Activated CD4-positive, alpha-beta T cell treated with anti-CD3 and anti-CD28 coated beads for 36 hours (primary cell): Measurements from ENCODE around the gene PRDM16. TPM values are rescaled to one million over a fixed set of nuclear protein-coding genes. Genes with fewer than 3 reads are reported as not detected.

Experiments
- ATAC-seq: fragments of 200-7000 bp; cut with Tn5 transposase; one replicate; pipeline ENCODE4 v1.10.0; 2021; ENCODE audit warnings: mild to moderate bottlenecking, moderate library complexity
- CTCF ChIA-PET: fragments of 350-600 bp; sonication (Branson Sonifier 250); formaldehyde crosslinking; loops from one replicate; lab custom pipeline; 2021; ENCODE audit warnings: antibody characterized with exemption; lab: Charles Lee
- POLR2A ChIA-PET: fragments of 350-600 bp; sonication (Branson Sonifier 250); formaldehyde crosslinking; loops from one replicate; lab custom pipeline; 2021; ENCODE audit warnings: antibody characterized with exemption, inconsistent platforms; lab: Charles Lee
- DNase-seq: peaks from one replicate; pipeline ENCODE4 v3.0.0-alpha.2; 2020
- H3K27ac Mint-ChIP-seq: one replicate; pipeline ENCODE4 v1.8.0; 2021; ENCODE audit warnings: mixed read lengths
- H3K27me3 Mint-ChIP-seq: one replicate; pipeline ENCODE4 v1.8.0; 2021; ENCODE audit warnings: mixed read lengths
- H3K36me3 Mint-ChIP-seq: one replicate; pipeline ENCODE4 v1.8.0; 2021; ENCODE audit warnings: low read depth, mixed read lengths
- H3K4me1 Mint-ChIP-seq: one replicate; pipeline ENCODE4 v1.8.0; 2021; ENCODE audit warnings: mixed read lengths
- H3K4me3 Mint-ChIP-seq: one replicate; pipeline ENCODE4 v1.8.0; 2021; ENCODE audit warnings: mild to moderate bottlenecking, moderate library complexity, mixed read lengths
- H3K9me3 Mint-ChIP-seq: one replicate; pipeline ENCODE4 v1.8.0; 2021; ENCODE audit warnings: low read depth, mixed read lengths
- intact Hi-C, 2 experiments: fragments of 100-400 bp; cut with DNase I in 1 of 2; cut with micrococcal nuclease in 1 of 2; formaldehyde crosslinking; loops; one replicate each; pipeline versions ENCODE4 v1.14.2 to v1.15.1; 2022 to 2024; cut with DNase I, micrococcal nuclease
- total RNA-seq, 2 experiments: library from RNA; stranded (reverse); gene quantifications; one replicate each; pipeline ENCODE4 v1.2.3, GENCODE V29; 2021

The PRDM16 gene
- total RNA-seq, 2 experiments from 2014 or later: 0.32 TPM; not detected in 1

DNA sequence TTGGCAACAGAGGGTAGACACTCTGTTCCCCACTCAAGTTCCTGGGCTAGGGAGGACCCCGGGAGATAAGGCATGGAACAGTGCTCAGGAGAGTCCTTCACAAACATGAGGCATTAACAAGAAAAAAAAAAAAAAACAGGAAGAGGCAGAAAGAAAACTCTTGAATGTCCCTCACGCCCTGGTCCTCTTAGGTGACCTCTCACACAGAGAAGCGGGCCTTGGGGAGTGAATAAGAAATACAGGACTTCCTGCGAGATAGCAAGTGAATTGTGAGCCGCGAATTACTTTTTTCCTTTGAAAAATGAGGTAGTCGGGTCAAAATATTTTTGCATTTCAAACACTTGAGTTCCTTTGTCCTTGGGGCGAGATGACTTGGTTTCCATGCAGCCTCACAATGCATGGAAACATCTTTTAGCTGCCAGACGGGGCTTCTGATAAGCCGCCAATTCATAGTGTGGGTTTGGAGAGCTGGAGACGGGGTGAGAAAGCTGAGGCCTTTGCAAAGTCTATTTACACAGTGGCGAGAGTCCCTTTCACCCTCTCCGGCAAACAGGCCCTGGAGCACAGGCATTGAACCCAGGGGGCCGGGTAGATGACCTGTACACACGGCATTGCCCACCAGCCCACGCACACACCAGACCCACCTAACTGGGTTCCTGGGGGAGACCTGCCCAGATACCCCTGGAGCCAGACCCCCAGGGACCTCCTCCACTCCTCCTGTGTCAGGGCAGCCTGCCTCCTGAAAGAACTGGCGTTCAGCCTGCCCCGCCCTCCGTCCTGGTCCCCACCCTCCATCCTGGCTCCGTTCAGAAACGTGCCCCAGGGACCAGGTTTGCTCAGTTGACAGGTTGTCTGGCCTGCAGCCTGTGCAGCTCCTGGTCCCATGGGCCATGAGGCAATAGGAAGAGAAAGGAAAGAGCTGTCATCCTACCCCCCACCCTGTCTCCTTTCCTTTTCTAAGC, 192.3 kb downstream of the PRDM16 start:
- Mint-ChIP-seq H3K36me3 (no peaks in the 10 kb centered on the region), H3K9me3 (peaks cover 3% of the 10 kb centered on the region), H3K4me1 (no peaks in the 10 kb centered on the region), H3K27me3 (peaks cover 2% of the 10 kb centered on the region), H3K27ac (no peak overlapping the region), H3K4me3 (no peak overlapping the region)
- ChIA-PET CTCF (no interaction called here), POLR2A (no interaction called here)
- intact Hi-C loops: no loop called here
- DNase-seq (no peak), ATAC-seq (no peak)

DNA sequence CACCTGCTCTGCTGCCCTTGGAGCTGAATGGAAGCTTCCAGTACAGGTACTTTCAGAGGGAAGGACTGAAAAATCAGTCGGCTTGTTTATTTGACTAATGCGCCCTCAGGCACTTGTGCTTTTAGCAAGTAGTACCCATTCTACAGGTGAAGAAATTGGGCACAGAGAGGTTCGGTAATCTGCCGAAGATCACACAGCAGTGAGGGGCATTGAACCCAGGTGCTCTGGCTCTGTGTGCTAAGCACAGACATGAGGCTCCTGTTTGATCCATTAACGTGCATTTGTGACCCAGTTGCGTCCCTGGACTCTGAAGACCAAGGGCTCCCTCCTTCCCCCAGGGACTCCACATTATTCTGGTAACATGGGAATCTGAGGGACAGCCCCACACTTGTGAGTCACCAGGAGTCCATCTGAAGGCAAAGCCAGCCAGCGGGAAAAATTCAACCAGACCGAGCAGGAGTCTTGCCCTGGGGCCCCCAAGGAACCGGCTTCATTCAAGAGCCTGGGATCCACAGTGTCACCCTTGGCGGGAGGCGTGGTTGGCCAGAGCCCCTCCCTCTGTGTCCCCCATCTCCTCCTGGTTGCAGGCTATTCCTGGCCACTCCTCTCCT, 193.1 kb downstream of the PRDM16 start:
- Mint-ChIP-seq H3K36me3 (no peaks in the 10 kb centered on the region), H3K4me1 (no peaks in the 10 kb centered on the region), H3K9me3 (peaks cover 3% of the 10 kb centered on the region), H3K4me3 (no peak overlapping the region), H3K27ac (no peak overlapping the region), H3K27me3 (peaks cover 2% of the 10 kb centered on the region)
- ChIA-PET CTCF (no interaction called here), POLR2A (no interaction called here)
- intact Hi-C loops: no loop called here
- no peak for DNase-seq
- no peak for ATAC-seq

DNA sequence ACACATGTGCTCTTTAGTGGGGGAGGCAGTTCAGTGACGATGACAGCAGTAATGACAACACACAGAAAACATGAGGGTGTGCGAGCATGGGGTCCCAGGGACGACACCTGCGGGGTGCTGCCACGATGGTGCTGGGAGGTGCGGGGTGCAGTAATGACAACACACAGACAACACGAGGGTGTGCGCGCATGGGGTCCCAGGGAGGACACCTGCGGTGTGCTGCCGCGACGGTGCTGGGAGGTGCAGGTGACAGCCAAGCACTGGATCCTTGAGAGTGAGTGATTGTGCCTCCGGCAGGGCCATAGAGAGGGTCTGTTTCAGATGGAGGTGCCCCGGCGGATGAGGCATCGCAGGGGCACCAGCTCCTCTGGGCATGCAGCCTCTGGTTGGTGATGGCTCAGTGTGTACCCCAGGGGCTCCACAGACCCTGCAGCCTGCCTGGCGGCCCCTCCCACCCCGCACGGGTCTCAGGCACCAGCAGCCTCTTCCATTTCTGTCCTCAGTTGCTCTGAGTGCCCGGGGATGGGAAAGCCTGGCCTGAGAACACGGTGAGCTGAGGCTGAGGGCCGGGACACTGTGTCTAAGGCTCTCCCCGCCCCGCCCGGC, 193.8 kb downstream of the PRDM16 start:
- Mint-ChIP-seq H3K27me3 (peaks cover 2% of the 10 kb centered on the region), H3K36me3 (no peaks in the 10 kb centered on the region), H3K4me1 (no peaks in the 10 kb centered on the region), H3K27ac (no peak overlapping the region), H3K4me3 (no peak overlapping the region), H3K9me3 (peaks cover 3% of the 10 kb centered on the region)
- intact Hi-C loops: no loop called here
- ATAC-seq (no peak), DNase-seq (no peak)
- POLR2A ChIA-PET: no interaction called here
- CTCF ChIA-PET: no interaction called here

DNA sequence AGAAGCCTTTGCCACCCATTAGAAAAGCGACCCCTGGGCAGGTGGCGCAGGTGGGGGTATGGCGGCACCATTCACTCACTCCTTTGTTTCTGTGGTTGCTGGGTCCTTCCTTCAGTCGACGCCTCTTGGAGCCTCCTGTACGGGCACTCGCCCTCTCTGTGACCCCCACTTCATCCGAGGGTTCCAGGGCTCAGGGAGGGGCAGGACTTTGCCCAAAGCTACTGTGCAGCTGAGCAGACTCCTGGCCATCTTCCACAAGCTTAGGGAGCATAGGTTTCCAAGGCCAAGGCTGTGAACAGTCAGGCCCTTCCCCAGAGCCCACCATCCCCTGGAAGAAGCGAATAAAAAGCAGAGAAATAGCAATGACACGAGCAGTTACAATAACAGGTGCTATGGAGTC, 194.8 kb downstream of the PRDM16 start:
- no peak for ATAC-seq
- no peak overlapping the region for H3K4me3 Mint-ChIP-seq
- ChIA-PET POLR2A (no interaction called here), CTCF (no interaction called here)
- H3K27ac Mint-ChIP-seq: no peak overlapping the region
- no peak for DNase-seq
- H3K36me3 Mint-ChIP-seq: no peaks in the 10 kb centered on the region
- intact Hi-C loops: no loop called here
- no peaks in the 10 kb centered on the region for H3K4me1 Mint-ChIP-seq
- peaks cover 3% of the 10 kb centered on the region for H3K9me3 Mint-ChIP-seq
- H3K27me3 Mint-ChIP-seq: peaks cover 2% of the 10 kb centered on the region

DNA sequence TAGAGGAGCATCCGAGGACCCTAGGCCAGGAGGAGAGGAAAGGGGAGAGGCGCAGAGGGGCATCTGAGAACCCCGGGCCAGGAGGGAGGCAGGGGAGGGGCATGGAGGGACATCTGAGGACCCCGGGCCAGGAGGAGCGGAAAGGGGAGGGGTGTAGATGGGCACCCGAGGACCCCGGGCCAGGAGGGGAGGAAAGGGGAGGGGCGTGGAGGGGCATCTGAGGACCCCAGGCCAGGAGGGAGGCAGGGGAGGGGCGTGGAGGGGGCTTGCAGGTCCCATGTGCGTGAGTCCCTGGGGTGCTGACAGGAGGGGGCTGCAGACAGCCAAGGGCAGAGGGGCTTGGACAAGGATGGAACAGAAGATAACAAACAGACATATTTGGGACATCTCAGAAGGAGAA, 195.5 kb downstream of the PRDM16 start:
- ChIA-PET POLR2A (no interaction called here), CTCF (no interaction called here)
- ATAC-seq: no peak
- Mint-ChIP-seq H3K4me3 (no peak overlapping the region), H3K4me1 (no peaks in the 10 kb centered on the region), H3K27me3 (peaks cover 2% of the 10 kb centered on the region), H3K9me3 (peaks cover 3% of the 10 kb centered on the region), H3K27ac (no peak overlapping the region), H3K36me3 (no peaks in the 10 kb centered on the region)
- DNase-seq: no peak
- intact Hi-C loops: no loop called here

DNA sequence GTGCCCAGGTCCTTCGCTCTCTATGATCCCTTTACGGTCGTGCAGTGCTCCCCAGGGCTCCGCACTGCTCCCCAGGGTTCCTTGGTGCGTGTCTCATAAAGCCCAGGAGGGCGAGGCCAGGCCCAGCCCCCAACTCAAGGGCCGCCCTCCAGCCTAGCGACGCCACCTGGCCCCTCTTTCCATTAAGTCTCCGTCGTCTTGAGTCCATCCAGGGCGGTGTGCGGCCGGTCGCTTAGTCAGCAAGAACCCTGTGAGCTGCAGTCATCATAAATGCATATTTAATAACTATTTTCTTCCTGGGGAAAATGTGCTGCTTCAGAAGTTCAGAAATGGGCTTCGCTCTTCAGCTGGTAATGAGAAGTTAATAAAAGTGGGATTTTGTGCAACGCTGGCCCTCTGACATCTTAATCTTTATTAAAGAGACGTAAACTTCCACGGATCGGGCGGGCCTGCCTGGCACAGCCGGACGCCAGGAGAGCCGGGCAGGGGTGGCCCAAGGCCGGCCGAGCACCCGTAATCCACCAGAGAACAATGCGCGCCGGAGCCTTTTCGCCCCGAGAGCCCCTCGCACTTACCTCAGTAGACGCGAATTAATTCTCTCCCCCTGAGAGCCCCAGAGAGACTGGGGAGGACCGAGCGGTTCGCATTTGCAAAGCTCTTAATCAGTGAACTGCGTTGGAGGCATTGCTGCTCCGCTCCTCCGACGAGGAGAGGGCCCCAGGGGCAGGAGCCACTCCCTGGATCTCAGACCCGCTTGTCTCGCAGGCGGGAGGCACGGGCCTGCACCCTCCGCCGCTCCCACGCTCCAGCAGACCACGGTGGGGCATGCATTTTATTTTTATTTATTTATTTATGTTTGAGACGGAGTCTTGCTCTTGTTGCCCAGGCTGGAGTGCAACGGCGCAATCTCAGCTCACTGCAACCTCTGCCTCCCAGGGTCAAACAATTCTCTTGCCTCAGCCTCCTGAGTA, 197.1 kb downstream of the PRDM16 start:
- ATAC-seq (no peak), DNase-seq (no peak)
- Mint-ChIP-seq H3K4me3 (no peak overlapping the region), H3K27me3 (peaks cover 2% of the 10 kb centered on the region), H3K4me1 (no peaks in the 10 kb centered on the region), H3K9me3 (no peaks in the 10 kb centered on the region), H3K27ac (no peak overlapping the region), H3K36me3 (no peaks in the 10 kb centered on the region)
- ChIA-PET CTCF (no interaction called here), POLR2A (no interaction called here)
- intact Hi-C loops: no loop called here

DNA sequence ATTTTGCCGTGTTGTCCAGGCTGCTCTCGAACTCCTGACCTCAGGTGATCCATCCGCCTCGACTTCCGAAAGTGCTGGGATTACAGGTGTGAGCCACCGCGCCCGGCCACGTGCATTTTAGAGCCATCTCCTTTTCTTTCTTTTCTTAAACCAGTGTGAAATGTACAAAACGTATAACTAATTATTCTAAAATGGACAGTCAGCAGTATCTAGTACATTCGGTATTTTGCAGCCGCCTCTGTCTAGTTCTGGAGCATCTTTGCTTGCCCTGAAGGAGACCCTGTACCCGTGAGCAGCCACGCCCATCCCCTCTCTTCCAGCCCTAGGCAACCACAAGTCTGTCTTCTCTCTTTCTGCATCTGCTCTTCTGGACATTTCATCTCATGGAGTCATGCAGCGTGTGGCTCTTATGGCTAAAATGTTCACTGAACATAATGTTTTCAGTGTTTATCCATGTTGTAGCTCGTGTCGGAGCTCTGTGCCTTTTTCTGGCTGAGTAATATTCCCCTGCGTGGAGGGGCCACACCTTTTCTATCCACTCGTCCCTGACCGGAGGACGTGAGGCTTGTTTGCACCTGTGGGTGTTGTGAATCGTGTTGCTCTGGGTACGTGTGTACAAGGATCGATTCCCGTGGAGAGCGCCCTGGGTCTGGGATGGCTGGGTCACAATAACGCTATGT, 198.0 kb downstream of the PRDM16 start:
- ChIA-PET POLR2A (no interaction called here), CTCF (no interaction called here)
- intact Hi-C loops: no loop called here
- no peaks in the 10 kb centered on the region for H3K4me1 Mint-ChIP-seq
- peaks cover 2% of the 10 kb centered on the region for H3K27me3 Mint-ChIP-seq
- H3K4me3 Mint-ChIP-seq: no peak overlapping the region
- H3K9me3 Mint-ChIP-seq: no peaks in the 10 kb centered on the region
- no peaks in the 10 kb centered on the region for H3K36me3 Mint-ChIP-seq
- ATAC-seq (no peak), DNase-seq (no peak)
- H3K27ac Mint-ChIP-seq: no peak overlapping the region

DNA sequence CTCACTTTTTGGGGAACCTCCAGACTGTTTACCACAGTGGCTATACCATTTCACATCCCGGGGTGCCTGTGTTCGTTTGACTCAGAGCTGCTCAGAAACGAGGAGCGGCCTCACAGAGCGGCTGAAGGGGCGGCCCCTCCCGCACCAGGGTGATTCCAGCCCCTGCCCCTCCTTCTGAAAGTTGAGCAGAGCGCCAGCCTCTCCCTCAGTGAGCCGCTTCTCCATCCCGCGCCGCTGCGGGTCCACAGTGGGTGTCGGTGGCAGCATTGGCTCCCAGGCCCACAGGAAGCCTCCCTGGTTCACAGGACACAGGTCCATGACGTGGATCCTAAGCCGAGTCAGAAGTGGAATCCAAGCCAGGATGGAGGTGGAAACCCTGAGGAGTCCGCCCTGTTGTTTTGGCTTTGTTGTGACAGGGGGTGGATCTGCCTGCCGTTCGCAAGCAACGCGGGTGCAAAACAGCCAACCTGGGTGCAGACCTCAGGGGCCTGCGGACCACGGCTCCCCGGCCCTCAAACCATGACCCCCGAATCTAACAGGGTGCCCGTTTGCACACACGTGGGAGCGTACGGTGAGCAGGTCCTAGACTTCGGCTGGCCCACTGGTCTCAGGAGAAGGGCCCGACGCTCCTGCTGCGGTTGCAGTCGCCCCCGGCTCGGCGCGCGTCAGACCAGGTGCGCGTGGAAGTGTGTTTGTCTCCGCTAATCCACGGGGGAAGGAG, 198.7 kb downstream of the PRDM16 start:
- H3K9me3 Mint-ChIP-seq: no peaks in the 10 kb centered on the region
- H3K36me3 Mint-ChIP-seq: no peaks in the 10 kb centered on the region
- no peak for ATAC-seq

DNA sequence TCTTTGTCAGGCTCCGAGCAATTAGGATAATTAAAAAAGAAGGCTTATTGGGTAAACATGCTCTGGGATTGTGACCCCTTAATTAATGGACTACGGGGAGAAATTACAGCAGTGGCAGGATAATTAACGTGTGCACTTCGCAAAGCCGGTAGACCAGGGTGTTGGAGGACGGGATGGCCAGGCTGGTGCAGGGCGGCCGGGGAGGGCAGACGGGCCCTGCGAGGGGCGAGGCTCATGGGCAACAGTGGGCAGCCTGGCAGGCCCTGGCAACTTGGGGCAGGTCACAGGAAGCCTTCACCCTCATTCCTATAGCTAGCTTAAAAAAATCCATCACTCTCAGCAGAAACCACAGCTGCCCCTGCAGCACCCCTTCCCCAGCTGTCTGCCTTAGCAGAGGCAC, 199.3 kb downstream of the PRDM16 start:
- CTCF ChIA-PET: no interaction called here

More for the DNA sequence above, 198.7 kb downstream of the PRDM16 start:
- Mint-ChIP-seq H3K4me3 (no peak overlapping the region), H3K27ac (no peak overlapping the region), H3K4me1 (no peaks in the 10 kb centered on the region), H3K27me3 (peaks cover 2% of the 10 kb centered on the region)
- CTCF ChIA-PET: no interaction called here
- DNase-seq: no peak
- POLR2A ChIA-PET: no interaction called here
- intact Hi-C loops: no loop called here

DNA sequence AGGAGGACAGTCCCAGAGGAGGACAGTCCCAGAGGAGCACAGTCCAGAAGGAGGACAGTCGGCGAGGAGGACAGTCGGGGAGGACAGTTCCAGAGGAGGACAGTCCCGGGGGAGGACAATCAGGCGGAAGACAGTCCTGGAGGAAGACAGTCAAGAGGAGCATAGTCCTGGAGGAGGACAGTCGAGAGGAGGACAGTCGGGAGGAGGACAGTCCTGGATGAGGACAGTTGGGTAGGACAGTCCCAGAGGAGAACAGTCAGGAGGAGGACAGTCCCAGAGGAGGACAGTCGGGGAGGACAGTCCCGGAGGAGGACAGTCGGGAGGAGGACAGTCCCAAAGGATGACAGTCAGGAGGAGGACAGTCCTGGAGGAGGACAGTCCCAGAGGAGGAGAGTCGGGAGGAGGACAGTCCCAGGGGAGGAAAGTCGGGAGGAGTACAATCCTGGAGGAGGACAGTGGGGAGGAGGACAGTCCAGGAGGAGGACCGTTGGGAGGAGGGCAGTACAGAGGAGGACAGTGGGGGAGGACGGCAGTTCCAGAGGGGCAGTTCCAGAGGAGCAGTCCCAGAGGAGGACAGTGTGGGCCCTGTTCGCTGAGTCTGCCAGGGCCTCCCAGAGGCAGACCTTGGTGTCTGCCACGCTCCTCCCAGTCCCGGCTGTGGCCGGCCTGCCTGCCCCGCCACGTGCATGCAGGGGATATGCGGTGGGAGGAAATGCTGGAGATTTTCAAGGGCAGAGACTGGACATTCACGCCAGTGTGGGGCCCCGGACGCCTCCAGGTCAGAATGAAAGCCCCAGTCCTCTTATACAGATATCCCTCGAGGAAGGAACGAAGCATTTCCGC, 201.6 kb downstream of the PRDM16 start:
- CTCF ChIA-PET: no interaction called here
- H3K9me3 Mint-ChIP-seq: no peaks in the 10 kb centered on the region
- POLR2A ChIA-PET: no interaction called here
- DNase-seq: no peak
- no peak overlapping the region for H3K4me3 Mint-ChIP-seq
- no peaks in the 10 kb centered on the region for H3K36me3 Mint-ChIP-seq
- H3K27me3 Mint-ChIP-seq: peaks cover 2% of the 10 kb centered on the region
- intact Hi-C loops: no loop called here
- H3K4me1 Mint-ChIP-seq: no peaks in the 10 kb centered on the region
- no peak overlapping the region for H3K27ac Mint-ChIP-seq
- no peak for ATAC-seq

More for the DNA sequence above, 199.3 kb downstream of the PRDM16 start:
- peaks cover 2% of the 10 kb centered on the region for H3K27me3 Mint-ChIP-seq
- POLR2A ChIA-PET: no interaction called here
- no peak for ATAC-seq
- intact Hi-C loops: no loop called here
- no peaks in the 10 kb centered on the region for H3K4me1 Mint-ChIP-seq
- no peak for DNase-seq
- no peaks in the 10 kb centered on the region for H3K9me3 Mint-ChIP-seq
- no peak overlapping the region for H3K4me3 Mint-ChIP-seq
- H3K36me3 Mint-ChIP-seq: no peaks in the 10 kb centered on the region
- H3K27ac Mint-ChIP-seq: no peak overlapping the region
